H1 (cell line): ENCODE data around the gene TBC1D7. TPM values are rescaled to one million over a fixed set of nuclear protein-coding genes. Genes with fewer than 3 reads are reported as not detected.

ENCODE experiments used
- CTCF ChIA-PET: fragments of 300-600 bp; sonication (Branson Sonifier 250); formaldehyde crosslinking; loops from one replicate; lab custom pipeline; 2021; ENCODE audit not compliant: partially characterized antibody; lab: Charles Lee
- POLR2A ChIA-PET: fragments of 300-600 bp; sonication (Branson Sonifier 250); formaldehyde crosslinking; loops from one replicate; lab custom pipeline; 2021; ENCODE audit warnings: inconsistent platforms; ENCODE audit not compliant: partially characterized antibody; lab: Charles Lee
- DNase-seq, 2 experiments: peaks; one replicate each; pipeline versions ENCODE4 v3.0.0 to v3.0.0-alpha.2; 2010 to 2022; ENCODE audit warnings: low spot score in 2 of 2, low read depth in 1 of 2, mixed read lengths in 1 of 2
- FAIRE-seq: peaks from 2 replicates; lab custom pipeline; 2011; peaks lifted over from hg19 to GRCh38; lab: Jason Lieb, UNC
- H2AFZ ChIP-seq: 2 replicates; pipeline ENCODE4 v1.8.1; 2012; ENCODE audit warnings: low read length, inconsistent platforms
- H2AK5ac ChIP-seq: 2 replicates; pipeline ENCODE4 v1.6.1; 2013; ENCODE audit warnings: low read depth, low read length
- H2BK120ac ChIP-seq: replicated peaks from 2 replicates; pipeline ENCODE3; 2013; ENCODE audit warnings: low read depth, low read length, inconsistent platforms
- H2BK12ac ChIP-seq: 2 replicates; pipeline ENCODE4 v1.6.1; 2013; ENCODE audit warnings: low read depth, low read length
- H2BK15ac ChIP-seq: 2 replicates; pipeline ENCODE4 v1.6.1; 2013; ENCODE audit warnings: low read length
- H2BK20ac ChIP-seq: 2 replicates; pipeline ENCODE4 v1.6.1; 2013; ENCODE audit warnings: low read length
- H2BK5ac ChIP-seq: 2 replicates; pipeline ENCODE4 v1.6.1; 2013; ENCODE audit warnings: low read depth, low read length
- H3K14ac ChIP-seq: 2 replicates; pipeline ENCODE4 v1.6.1; 2013; ENCODE audit warnings: inconsistent platforms; ENCODE audit not compliant: insufficient read length
- H3K18ac ChIP-seq: 2 replicates; pipeline ENCODE4 v1.6.1; 2013; ENCODE audit warnings: low read length; ENCODE audit errors: extremely low read depth
- H3K23ac ChIP-seq: 2 replicates; pipeline ENCODE4 v1.6.1; 2013; ENCODE audit warnings: inconsistent platforms; ENCODE audit not compliant: insufficient read length
- H3K23me2 ChIP-seq: 2 replicates; pipeline ENCODE4 v1.6.1; 2013; ENCODE audit warnings: low read depth, low read length
- H3K27ac ChIP-seq: 2 replicates; pipeline ENCODE4 v1.6.1; 2011; ENCODE audit warnings: low read depth, low read length, inconsistent platforms
- H3K27me3 ChIP-seq, 4 experiments: replicated peaks in 1 of 4; 1 replicate in 1 of 4; 2 replicates in 3 of 4; pipeline versions ENCODE4 v1.6.1 to v1.8.1; 2011 to 2013; ENCODE audit warnings: low read length in 3 of 4, mild to moderate bottlenecking in 3 of 4, inconsistent platforms in 2 of 4, mixed read lengths in 2 of 4, moderate library complexity in 1 of 4; ENCODE audit not compliant: control insufficient read depth in 3 of 4, insufficient read depth in 3 of 4; ENCODE audit errors: extremely low read depth in 1 of 4
- H3K36me3 ChIP-seq, 4 experiments: 2 replicates each; pipeline versions ENCODE4 v1.6.1 to v1.8.1; 2011 to 2013; ENCODE audit warnings: mild to moderate bottlenecking in 4 of 4, low read length in 3 of 4, moderate library complexity in 2 of 4, control low read depth in 1 of 4, inconsistent platforms in 1 of 4; ENCODE audit not compliant: insufficient read depth in 4 of 4, control insufficient read depth in 2 of 4
- H3K4ac ChIP-seq: replicated peaks from 2 replicates; pipeline ENCODE3; 2013; ENCODE audit warnings: low read length, low read depth, mixed read lengths, inconsistent platforms; ENCODE audit not compliant: insufficient read length
- H3K4me1 ChIP-seq, 4 experiments: replicated peaks in 1 of 4; 1 replicate in 1 of 4; 2 replicates in 3 of 4; pipeline versions ENCODE4 v1.6.1 to v1.8.1; 2011 to 2013; ENCODE audit warnings: low read length in 3 of 4, inconsistent platforms in 2 of 4, mixed read lengths in 1 of 4; ENCODE audit not compliant: insufficient read depth in 4 of 4, control insufficient read depth in 3 of 4
- H3K4me2 ChIP-seq, 2 experiments: 2 replicates each; pipeline versions ENCODE4 v1.6.1 to v1.8.1; 2011 to 2013; ENCODE audit warnings: low read depth in 2 of 2, low read length in 2 of 2, control low read depth in 1 of 2, inconsistent platforms in 1 of 2, mild to moderate bottlenecking in 1 of 2; ENCODE audit not compliant: insufficient read depth in 1 of 2
- H3K4me3 ChIP-seq, 4 experiments: fragments of 200-600, 300-600 bp in 1 of 4; sonication (generic), shearing (Covaris generic), sonication (Bioruptor Twin) in 1 of 4; 2 replicates each; pipeline versions ENCODE4 v1.5.1 to v1.8.1; 2011 to 2016; ENCODE audit warnings: low read length in 4 of 4, low read depth in 3 of 4, control low read depth in 2 of 4, inconsistent platforms in 2 of 4, mild to moderate bottlenecking in 2 of 4, mixed read lengths in 1 of 4, moderate library complexity in 1 of 4; ENCODE audit not compliant: insufficient read depth in 2 of 4; ENCODE audit errors: extremely low read depth in 1 of 4
- H3K56ac ChIP-seq: replicated peaks from 2 replicates; pipeline ENCODE3; 2013; ENCODE audit warnings: low read depth, mild to moderate bottlenecking, mixed read lengths, low read length, inconsistent platforms; ENCODE audit not compliant: insufficient read length
- H3K79me1 ChIP-seq: 2 replicates; pipeline ENCODE4 v1.6.1; 2013; ENCODE audit warnings: low read depth, low read length, control low read depth
- H3K79me2 ChIP-seq, 2 experiments: 2 replicates each; pipeline versions ENCODE4 v1.6.1 to v1.8.1; 2012 to 2013; ENCODE audit warnings: low read length in 2 of 2, mild to moderate bottlenecking in 2 of 2, inconsistent platforms in 1 of 2; ENCODE audit not compliant: insufficient read depth in 2 of 2, control insufficient read depth in 1 of 2
- H3K9ac ChIP-seq, 4 experiments: replicated peaks in 1 of 4; 1 replicate in 1 of 4; 2 replicates in 3 of 4; pipeline versions ENCODE4 v1.6.1 to v1.8.1; 2011 to 2013; ENCODE audit warnings: low read depth in 3 of 4, low read length in 3 of 4, control low read depth in 2 of 4, mild to moderate bottlenecking in 2 of 4, moderate library complexity in 2 of 4, inconsistent platforms in 1 of 4; ENCODE audit errors: extremely low read depth in 1 of 4
- H3K9me3 ChIP-seq, 2 experiments: 2 replicates each; pipeline versions ENCODE4 v1.6.1 to v1.8.1; 2012 to 2013; ENCODE audit warnings: mild to moderate bottlenecking in 2 of 2, moderate library complexity in 2 of 2, control low read depth in 1 of 2, inconsistent platforms in 1 of 2, low read depth in 1 of 2, low read length in 1 of 2, mixed read lengths in 1 of 2; ENCODE audit not compliant: insufficient read depth in 2 of 2
- H4K20me1 ChIP-seq, 2 experiments: replicated peaks in 1 of 2; 2 replicates each; pipeline versions ENCODE3 to v1.8.1; 2011 to 2013; ENCODE audit warnings: inconsistent platforms in 2 of 2, low read length in 2 of 2, mild to moderate bottlenecking in 1 of 2; ENCODE audit not compliant: insufficient read depth in 2 of 2, control insufficient read depth in 1 of 2
- H4K5ac ChIP-seq: 2 replicates; pipeline ENCODE4 v1.6.1; 2013; ENCODE audit warnings: low read length, low read depth, mixed read lengths, inconsistent platforms; ENCODE audit not compliant: insufficient read length
- H4K8ac ChIP-seq: 2 replicates; pipeline ENCODE4 v1.8.0; 2013; ENCODE audit warnings: mild to moderate bottlenecking, moderate library complexity, low read length, inconsistent platforms; ENCODE audit not compliant: insufficient read depth; ENCODE audit errors: extremely low read depth
- H4K91ac ChIP-seq: replicated peaks from 2 replicates; pipeline ENCODE3; 2013; ENCODE audit warnings: low read length, mixed read lengths, inconsistent platforms; ENCODE audit not compliant: insufficient read length
- BCL11A ChIP-seq, 2 experiments: IDR thresholded peaks; one replicate each; pipeline ENCODE4 v1.6.1; 2011; ENCODE audit warnings: low read depth in 2 of 2, low read length in 2 of 2, mild to moderate bottlenecking in 2 of 2
- CHD1 ChIP-seq: IDR thresholded peaks from 2 replicates; pipeline ENCODE4 v1.6.1; 2012; ENCODE audit warnings: low read depth, low read length, improper control_type of control experiment
- GTF2F1 ChIP-seq: IDR thresholded peaks from 2 replicates; pipeline ENCODE4 v1.6.1; 2012; ENCODE audit warnings: low read depth, low read length, improper control_type of control experiment, borderline replicate concordance
- RFX5 ChIP-seq: IDR thresholded peaks from 2 replicates; pipeline ENCODE4 v1.6.1; 2011; ENCODE audit warnings: low read depth, low read length, improper control_type of control experiment, borderline replicate concordance
- SAP30 ChIP-seq: fragments of 300-600 bp; sonication (generic); IDR thresholded peaks from 2 replicates; pipeline ENCODE4 v1.7.1; 2012; ENCODE audit warnings: low read length, moderate library complexity, mild to moderate bottlenecking, inconsistent platforms; ENCODE audit not compliant: insufficient read depth, insufficient replicate concordance
- SIRT6 ChIP-seq: IDR thresholded peaks from one replicate; pipeline ENCODE4 v1.7.1; 2012; ENCODE audit warnings: low read length, inconsistent platforms
- WGBS, 2 experiments: shearing (Covaris generic) in 1 of 2; methylation state at CpG; one replicate each; pipeline versions ENCODE4 v1.1.6 to v1.1.7; 2013 to 2015; ENCODE audit warnings: low lambda C conversion rate in 2 of 2, mixed read lengths in 2 of 2, inconsistent platforms in 1 of 2, low coverage in 1 of 2, missing lambda C conversion rate in 1 of 2; ENCODE audit not compliant: insufficient replicate concordance in 2 of 2, insufficient coverage in 1 of 2, insufficient read length in 1 of 2; ENCODE audit errors: extremely low coverage in 1 of 2, missing lambda C conversion rate in 1 of 2; 5-methylcytosine and 5-hydroxymethylcytosine counted together
- polyA plus RNA-seq, 7 experiments: library from polyadenylated mRNA; depleted of rRNA in 3 of 7; stranded (reverse) in 5 of 7; unstranded in 2 of 7; fragments of >200 nt in 5 of 7; fragments of 200-250 nt in 2 of 7; gene quantifications; 1 replicate in 5 of 7; 2 replicates in 1 of 7; 4 replicates in 1 of 7; pipeline versions ENCODE4 v1.2.1 to v1.2.3, GENCODE V29; 2011 to 2013; ENCODE audit warnings: missing spikeins in 2 of 7, mixed read lengths in 2 of 7
- total RNA-seq: library from RNA; stranded (reverse); fragmentation: NEBNext Ultra II Directional; extraction: Animal tissue kit (Norgen Biotek cat#: 25700); gene quantifications from 2 replicates; pipeline ENCODE4 v1.2.1, GENCODE V29; 2021
- TF ChIP-seq, protein P1 (sequence below): IDR thresholded peaks from 2 replicates; pipeline ENCODE4 v1.6.1; 2011; ENCODE audit warnings: low read length, improper control_type of control experiment

TBC1D7 gene
- total and polyA plus RNA-seq, 2 of the 8 experiments (the other 6 are each of a cell fraction or from before 2014, with no cell fraction given), result 46.1 to 55.2 TPM

DNA sequence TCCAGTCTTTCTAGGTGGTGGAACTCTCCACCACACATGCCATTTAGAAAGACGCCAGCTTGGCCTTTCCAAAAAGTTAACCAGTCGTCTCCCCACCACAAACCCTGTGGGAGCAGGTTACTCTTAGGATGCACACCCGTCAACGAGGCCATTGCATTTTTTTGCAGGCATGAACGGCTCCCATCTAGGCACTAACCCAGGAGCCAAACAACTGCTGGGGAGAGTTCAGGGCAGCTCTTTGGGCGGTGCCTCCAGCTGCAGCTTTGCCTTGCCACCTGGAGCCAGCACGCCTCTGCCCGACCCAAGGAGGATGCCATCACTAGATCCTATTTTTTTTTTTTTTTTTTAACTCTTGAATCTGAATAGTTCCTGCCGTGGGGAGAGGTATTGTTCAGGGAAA lies 39.9 kb downstream of the TBC1D7 start:
- H4K8ac ChIP-seq, result no peak overlapping the region
- H3K56ac ChIP-seq, result no peak overlapping the region
- no peak overlapping the region for H3K9ac ChIP-seq
- DNase-seq, result no peak
- no peak overlapping the region for H2BK5ac ChIP-seq
- H4K20me1 ChIP-seq, result no peaks in the 10 kb centered on the region
- TF ChIP-seq SAP30 (no peak), RFX5 (no peak), CHD1 (no peak), GTF2F1 (no peak), SIRT6 (no peak), BCL11A (IDR thresholded peaks at IDR 0.05; ENCODE audit: low read depth in 2 of 2, low read length in 2 of 2) (no peak)
- TF ChIP-seq, protein P1, sequence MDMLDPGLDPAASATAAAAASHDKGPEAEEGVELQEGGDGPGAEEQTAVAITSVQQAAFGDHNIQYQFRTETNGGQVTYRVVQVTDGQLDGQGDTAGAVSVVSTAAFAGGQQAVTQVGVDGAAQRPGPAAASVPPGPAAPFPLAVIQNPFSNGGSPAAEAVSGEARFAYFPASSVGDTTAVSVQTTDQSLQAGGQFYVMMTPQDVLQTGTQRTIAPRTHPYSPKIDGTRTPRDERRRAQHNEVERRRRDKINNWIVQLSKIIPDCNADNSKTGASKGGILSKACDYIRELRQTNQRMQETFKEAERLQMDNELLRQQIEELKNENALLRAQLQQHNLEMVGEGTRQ, result no peak
- H2AFZ ChIP-seq, result no peak overlapping the region
- no peak overlapping the region for H4K5ac ChIP-seq
- no peak overlapping the region for H4K91ac ChIP-seq
- H2BK20ac ChIP-seq, result no peak overlapping the region
- no peaks in the 10 kb centered on the region for H3K27me3 ChIP-seq
- peaks cover 0 to under 1% (median 0%) of the 10 kb centered on the region in 4 experiments; a peak in 1 of 7 replicates for H3K4me1 ChIP-seq
- H2BK12ac ChIP-seq, result no peak overlapping the region
- H2BK15ac ChIP-seq, result no peak overlapping the region
- no peaks in the 10 kb centered on the region for H3K79me1 ChIP-seq
- H2AK5ac ChIP-seq, result no peak overlapping the region
- CTCF ChIA-PET, result interaction anchor here (1.1 to 1.9 kb wide), 3 partner anchors 11 to 287 kb away, joined by 3 to 8 read pairs (median 7); partner anchors contain the start of gene SIRT5
- H3K4me3 ChIP-seq, result no peak overlapping the region
- WGBS, 2 experiments, result 84% methylated on average over 9 of the region's 9 CpGs; no CpG with 5 or more reads in 1 of the 2 experiments
- H3K36me3 ChIP-seq, result peaks cover 5 to 58% (median 20%) of the 10 kb centered on the region in 4 experiments; a peak in 5 of 8 replicates
- no peak overlapping the region for H3K4me2 ChIP-seq
- no peak overlapping the region for H3K23ac ChIP-seq
- H3K18ac ChIP-seq, result no peak overlapping the region
- no peak overlapping the region for H3K14ac ChIP-seq
- H3K9me3 ChIP-seq, result peaks cover 14 to 17% of the 10 kb centered on the region in 2 experiments; a peak in 3 of 4 replicates
- no peak overlapping the region for H2BK120ac ChIP-seq
- no peak for FAIRE-seq
- POLR2A ChIA-PET, result interaction anchor here (0.6 to 1.8 kb wide), 4 partner anchors 9 to 118 kb away, joined by 4 to 8 read pairs (median 5); no protein-coding TSS in a partner anchor
- no peaks in the 10 kb centered on the region for H3K79me2 ChIP-seq
- no peak overlapping the region for H3K27ac ChIP-seq
- H3K4ac ChIP-seq, result no peak overlapping the region
- no peaks in the 10 kb centered on the region for H3K23me2 ChIP-seq
